WTC11 (cell line): Measurements from ENCODE around the gene CMBL. TPM values are rescaled to one million over a fixed set of nuclear protein-coding genes. Genes with fewer than 3 reads are reported as not detected.

Source experiments
- ATAC-seq: fragments of 200-7000 bp; cut with Tn5 transposase; 2 replicates; pipeline ENCODE4 v1.10.0; 2021; ENCODE audit warnings: mild to moderate bottlenecking, moderate library complexity
- CTCF ChIA-PET: fragments of 300-600 bp; sonication (Branson Sonifier 250); formaldehyde crosslinking; loops from one replicate; lab custom pipeline; 2021; ENCODE audit warnings: antibody characterized with exemption; lab: Charles Lee
- POLR2A ChIA-PET: fragments of 350-600 bp; sonication (Branson Sonifier 250); formaldehyde crosslinking; loops from one replicate; lab custom pipeline; 2021; ENCODE audit warnings: antibody characterized with exemption; lab: Charles Lee
- DNase-seq: peaks from one replicate; pipeline ENCODE4 v3.0.0; 2021; ENCODE audit warnings: low spot score
- H3K27ac Mint-ChIP-seq: 2 replicates; pipeline ENCODE4 v1.8.0; 2021; ENCODE audit warnings: mixed read lengths
- H3K27me3 Mint-ChIP-seq: 2 replicates; pipeline ENCODE4 v1.8.0; 2021; ENCODE audit warnings: low read depth, mild to moderate bottlenecking, moderate library complexity, mixed read lengths
- H3K36me3 Mint-ChIP-seq: 2 replicates; pipeline ENCODE4 v1.8.0; 2021; ENCODE audit warnings: mixed read lengths
- H3K4me1 Mint-ChIP-seq: 2 replicates; pipeline ENCODE4 v1.8.0; 2022; ENCODE audit warnings: mixed read lengths
- H3K4me3 Mint-ChIP-seq: 2 replicates; pipeline ENCODE4 v1.8.0; 2021; ENCODE audit warnings: mild to moderate bottlenecking, moderate library complexity, mixed read lengths
- H3K9me3 Mint-ChIP-seq: 2 replicates; pipeline ENCODE4 v1.8.0; 2021; ENCODE audit warnings: mixed read lengths
- ATF1 ChIP-seq: sonication (generic); formaldehyde crosslinking; IDR thresholded peaks from 2 replicates; pipeline ENCODE4 v1.8.1; 2023; ENCODE audit warnings: mild to moderate bottlenecking, moderate library complexity, missing genetic modification reagents
- E2F1 ChIP-seq: sonication (generic); formaldehyde crosslinking; IDR thresholded peaks from 2 replicates; pipeline ENCODE4 v1.8.0; 2022; ENCODE audit warnings: mild to moderate bottlenecking, missing genetic modification reagents
- EMX1 ChIP-seq: fragments of 250-450 bp; sonication (Bioruptor Pico); IDR thresholded peaks from 2 replicates; pipeline ENCODE4 v1.8.0; 2021; ENCODE audit warnings: mild to moderate bottlenecking
- FOXJ3 ChIP-seq: sonication (generic); formaldehyde crosslinking; IDR thresholded peaks from 2 replicates; pipeline ENCODE4 v1.9.0; 2021; ENCODE audit warnings: missing genetic modification reagents, mild to moderate bottlenecking, borderline replicate concordance
- HMGA2 ChIP-seq: fragments of 250-450 bp; sonication (Bioruptor Pico); IDR thresholded peaks from 2 replicates; pipeline ENCODE4 v1.4.0; 2021; ENCODE audit warnings: mild to moderate bottlenecking, moderate library complexity
- IRF1 ChIP-seq: sonication (generic); formaldehyde crosslinking; IDR thresholded peaks from 2 replicates; pipeline ENCODE4 v1.8.0; 2023; ENCODE audit warnings: missing genetic modification reagents
- IRF2 ChIP-seq: sonication (generic); formaldehyde crosslinking; IDR thresholded peaks from 2 replicates; pipeline ENCODE4 v1.8.0; 2022; ENCODE audit warnings: low read depth, missing genetic modification reagents, borderline replicate concordance
- KAT7 ChIP-seq: sonication (generic); formaldehyde crosslinking; IDR thresholded peaks from 2 replicates; pipeline ENCODE4 v1.8.1; 2023; ENCODE audit warnings: missing genetic modification reagents, mild to moderate bottlenecking, borderline replicate concordance
- NFYB ChIP-seq: sonication (generic); formaldehyde crosslinking; conservative IDR thresholded peaks from 2 replicates; pipeline ENCODE4 v1.8.0; 2022; ENCODE audit warnings: low read depth, missing genetic modification reagents
- NR2C2 ChIP-seq: sonication (generic); formaldehyde crosslinking; IDR thresholded peaks from 2 replicates; pipeline ENCODE4 v1.8.0; 2022; ENCODE audit warnings: mild to moderate bottlenecking, missing genetic modification reagents
- PREB ChIP-seq: sonication (generic); formaldehyde crosslinking; IDR thresholded peaks from 2 replicates; pipeline ENCODE4 v1.8.1; 2022; ENCODE audit warnings: mild to moderate bottlenecking, missing genetic modification reagents, moderate library complexity, borderline replicate concordance
- SMAD3 ChIP-seq: sonication (generic); formaldehyde crosslinking; IDR thresholded peaks from 2 replicates; pipeline ENCODE4 v1.8.0; 2022; ENCODE audit warnings: missing genetic modification reagents, mild to moderate bottlenecking, borderline replicate concordance
- TEAD4 ChIP-seq: sonication (generic); formaldehyde crosslinking; IDR thresholded peaks from 2 replicates; pipeline ENCODE4 v1.8.0; 2022; ENCODE audit warnings: mild to moderate bottlenecking, missing genetic modification reagents
- TP53 ChIP-seq: sonication (generic); formaldehyde crosslinking; IDR thresholded peaks from 2 replicates; pipeline ENCODE4 v1.8.1; 2023; ENCODE audit warnings: mild to moderate bottlenecking, missing genetic modification reagents
- USF2 ChIP-seq: sonication (generic); formaldehyde crosslinking; IDR thresholded peaks from 2 replicates; pipeline ENCODE4 v1.8.1; 2023; ENCODE audit warnings: mild to moderate bottlenecking, missing genetic modification reagents, moderate library complexity
- ZBTB21 ChIP-seq: sonication (generic); formaldehyde crosslinking; IDR thresholded peaks from 2 replicates; pipeline ENCODE4 v1.8.1; 2023; ENCODE audit warnings: mild to moderate bottlenecking, missing genetic modification reagents, borderline replicate concordance
- ZNF121 ChIP-seq: sonication (generic); formaldehyde crosslinking; IDR thresholded peaks from 2 replicates; pipeline ENCODE4 v1.8.0; 2023; ENCODE audit warnings: missing genetic modification reagents
- ZNF263 ChIP-seq: sonication (generic); formaldehyde crosslinking; IDR thresholded peaks from 2 replicates; pipeline ENCODE4 v1.8.1; 2022; ENCODE audit warnings: low read depth, mild to moderate bottlenecking, moderate library complexity, missing genetic modification reagents
- ZNF396 ChIP-seq: fragments of 250-450 bp; sonication (Bioruptor Pico); IDR thresholded peaks from 2 replicates; pipeline ENCODE4 v1.8.0; 2021; ENCODE audit warnings: mild to moderate bottlenecking, moderate library complexity, borderline replicate concordance
- total RNA-seq: library from RNA; stranded (reverse); gene quantifications from 3 replicates; pipeline ENCODE4 v1.2.3, GENCODE V29; 2021
- TF ChIP-seq, protein P1 (sequence below): fragments of 250-450 bp; sonication (Bioruptor Pico); IDR thresholded peaks from 2 replicates; pipeline ENCODE4 v1.9.0; 2021; ENCODE audit warnings: mild to moderate bottlenecking

The CMBL gene
- total RNA-seq, 1 experiment from 2014 or later = 34.0 TPM

DNA sequence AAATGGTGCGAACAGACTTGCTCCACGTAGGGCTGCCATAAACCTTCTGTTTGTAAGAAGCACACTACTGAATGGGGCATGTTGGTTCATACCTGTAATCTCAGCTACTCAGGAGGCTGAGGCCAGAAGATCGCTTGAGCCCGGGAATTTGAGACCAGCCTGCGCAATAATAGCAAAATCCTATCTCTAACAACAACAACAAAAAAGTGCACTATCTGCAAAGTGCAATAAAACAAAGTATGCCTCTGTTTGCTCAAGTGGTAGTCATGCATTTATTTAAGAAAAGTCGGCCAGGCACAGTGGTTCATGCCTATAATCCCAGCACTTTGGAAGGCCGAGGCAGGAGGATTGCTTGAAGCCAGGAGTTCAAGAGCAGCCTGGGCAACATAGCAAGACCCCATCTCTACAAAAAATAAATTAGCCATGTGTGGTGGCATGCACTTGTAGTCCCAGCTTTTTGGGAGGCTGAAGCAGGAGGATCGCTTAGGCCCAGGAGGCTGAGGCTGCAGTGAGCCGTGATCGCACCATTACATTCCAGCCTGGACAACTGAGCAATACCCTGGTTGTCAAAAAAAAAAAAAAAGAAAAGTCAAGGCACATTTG lies 63.3 kb downstream of the CMBL start:
- Mint-ChIP-seq H3K4me1 (peaks cover 12% of the 10 kb centered on the region), H3K9me3 (no peaks in the 10 kb centered on the region), H3K4me3 (no peak overlapping the region), H3K36me3 (no peaks in the 10 kb centered on the region), H3K27ac (no peak overlapping the region), H3K27me3 (no peaks in the 10 kb centered on the region)
- DNase-seq (no peak), ATAC-seq (no peak)
- CTCF ChIA-PET = no interaction called here
- POLR2A ChIA-PET = no interaction called here
- TF ChIP-seq PREB (CRISPR knock-in tag) (no peak), ZNF121 (CRISPR knock-in tag) (peak; percentile 78), KAT7 (CRISPR knock-in tag) (no peak), SMAD3 (CRISPR knock-in tag) (no peak), TEAD4 (CRISPR knock-in tag) (no peak)

DNA sequence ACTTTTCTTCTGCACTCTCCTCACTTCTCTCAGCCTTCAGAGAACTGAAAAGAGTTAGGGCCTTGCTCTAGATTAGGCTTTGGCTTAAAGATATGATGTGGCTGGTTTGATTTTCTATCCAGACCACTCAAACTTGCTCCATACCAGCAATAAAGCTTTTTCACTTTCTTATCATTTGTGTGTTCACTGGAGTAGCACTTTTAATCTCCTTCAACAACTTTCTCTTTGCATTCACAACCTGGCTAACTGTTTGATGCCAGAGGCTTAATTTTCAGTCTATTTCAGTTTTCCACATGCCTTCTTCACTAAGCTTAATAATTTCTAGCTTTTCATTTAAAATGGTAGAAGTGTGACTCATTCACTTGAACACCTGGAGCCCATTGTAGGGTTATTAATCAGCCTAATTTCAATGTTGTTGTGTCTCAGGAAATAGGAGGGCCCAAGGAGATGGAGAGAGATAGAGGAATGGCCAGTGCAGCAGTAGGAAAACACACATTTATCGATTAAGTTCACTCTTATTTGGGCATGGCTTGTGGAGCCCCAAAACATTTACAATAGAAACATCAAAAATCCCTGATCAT lies 64.0 kb downstream of the CMBL start:
- ATAC-seq (no peak), DNase-seq (no peak)
- Mint-ChIP-seq H3K27me3 (no peaks in the 10 kb centered on the region), H3K27ac (no peak overlapping the region), H3K9me3 (no peaks in the 10 kb centered on the region), H3K36me3 (peaks cover 1% of the 10 kb centered on the region), H3K4me3 (no peak overlapping the region), H3K4me1 (peaks cover 8% of the 10 kb centered on the region)
- ChIA-PET POLR2A (no interaction called here), CTCF (interaction anchor here (0.7 kb wide), 1 partner anchor 411 kb away, joined by 3 read pairs; no protein-coding TSS in a partner anchor)
- TF ChIP-seq ZNF396 (no peak), NFYB (CRISPR knock-in tag) (no peak), EMX1 (CRISPR knock-in tag) (no peak), ZBTB21 (CRISPR knock-in tag) (no peak), ATF1 (CRISPR knock-in tag) (no peak), ZNF263 (CRISPR knock-in tag) (no peak)

GRCh38 chr5:10235350-10235749 lies 72.4 kb downstream of the CMBL start:
- Mint-ChIP-seq H3K36me3 (peaks cover 11% of the 10 kb centered on the region), H3K4me1 (peaks cover 6% of the 10 kb centered on the region; the same call in 1 of the 2 replicates)
- CTCF ChIA-PET = no interaction called here
- TF ChIP-seq E2F1 (no peak), IRF2 (no peak), IRF1 (CRISPR knock-in tag) (no peak), SMAD3 (CRISPR knock-in tag) (no peak), FOXJ3 (no peak), ZBTB21 (CRISPR knock-in tag) (no peak), HMGA2 (CRISPR knock-in tag) (no peak), TP53 (CRISPR knock-in tag) (no peak), USF2 (no peak), NR2C2 (no peak)
- TF ChIP-seq, protein P1, sequence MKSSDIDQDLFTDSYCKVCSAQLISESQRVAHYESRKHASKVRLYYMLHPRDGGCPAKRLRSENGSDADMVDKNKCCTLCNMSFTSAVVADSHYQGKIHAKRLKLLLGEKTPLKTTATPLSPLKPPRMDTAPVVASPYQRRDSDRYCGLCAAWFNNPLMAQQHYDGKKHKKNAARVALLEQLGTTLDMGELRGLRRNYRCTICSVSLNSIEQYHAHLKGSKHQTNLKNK (CRISPR knock-in tag) = no peak
- TF ChIP-seq, all 79 proteins: peak for 0
- no peak for DNase-seq
- no peak for ATAC-seq
- Mint-ChIP-seq H3K4me3 (no peak overlapping the region), H3K9me3 (no peaks in the 10 kb centered on the region), H3K27ac (peak overlapping the region; percentile 20; the same call in 1 of the 2 replicates), H3K27me3 (no peaks in the 10 kb centered on the region)
- POLR2A ChIA-PET = no interaction called here
